Aorta (tissue), 5 donors: Measurements from ENCODE around the gene FAM174B. TPM values are rescaled to one million over a fixed set of nuclear protein-coding genes. Genes with fewer than 3 reads are reported as not detected.

ENCODE experiments used
- ATAC-seq: fragments of 200-7000 bp; cut with Tn5 transposase; one replicate; pipeline ENCODE4 v1.9.1; 2022; ENCODE audit warnings: moderate library complexity; ENCODE audit not compliant: low FRiP score
- DNase-seq, 2 donors: peaks; one replicate each; pipeline ENCODE4 v3.0.0-alpha.2; 2020
- H3K27ac ChIP-seq, 2 donors: one replicate each; pipeline ENCODE4 v1.5.1; 2013; ENCODE audit warnings: low read length in 2 of 2, mild to moderate bottlenecking in 2 of 2, moderate library complexity in 2 of 2, control low read depth in 1 of 2, inconsistent platforms in 1 of 2, low read depth in 1 of 2
- H3K27me3 ChIP-seq, 2 donors: one replicate each; pipeline ENCODE4 v1.6.1; 2013; ENCODE audit warnings: control low read depth in 1 of 2, low read length in 1 of 2, mild to moderate bottlenecking in 1 of 2, moderate library complexity in 1 of 2; ENCODE audit not compliant: insufficient read depth in 2 of 2, control insufficient read depth in 1 of 2
- H3K36me3 ChIP-seq, 2 donors: one replicate each; pipeline ENCODE4 v1.6.1; 2013; ENCODE audit warnings: control low read depth in 1 of 2, low read length in 1 of 2, mild to moderate bottlenecking in 1 of 2; ENCODE audit not compliant: insufficient read depth in 2 of 2, control insufficient read depth in 1 of 2
- H3K4me1 ChIP-seq, 2 donors: one replicate each; pipeline ENCODE4 v1.6.1; 2013; ENCODE audit warnings: low read length in 2 of 2, control low read depth in 1 of 2, mild to moderate bottlenecking in 1 of 2, moderate library complexity in 1 of 2; ENCODE audit not compliant: insufficient read depth in 2 of 2, control insufficient read depth in 1 of 2
- H3K4me3 ChIP-seq, 2 donors: one replicate each; pipeline ENCODE4 v1.5.1; 2013; ENCODE audit warnings: low read length in 2 of 2, control low read depth in 1 of 2, mild to moderate bottlenecking in 1 of 2
- H3K9me3 ChIP-seq: one replicate; pipeline ENCODE4 v1.6.1; 2013; ENCODE audit warnings: mild to moderate bottlenecking, low read length; ENCODE audit not compliant: control insufficient read depth
- WGBS, 2 donors: extraction: QIAGEN DNeasy Blood & Tissue Kit; methylation state at CpG; one replicate each; pipeline ENCODE4 v1.1.7; 2013; 5-methylcytosine and 5-hydroxymethylcytosine counted together
- intact Hi-C, 2 donors: fragments of 100-400 bp; cut with DNase I; formaldehyde crosslinking; loops; one replicate each; pipeline versions ENCODE4 v1.14.2 to v1.15.0; 2022
- polyA plus RNA-seq, 2 donors: library from polyadenylated mRNA; stranded (reverse); fragments of 200-250 nt; gene quantifications; one replicate each; pipeline ENCODE4 v1.2.3, GENCODE V29; 2013
- total RNA-seq, 2 donors: library from RNA; stranded (reverse); fragmentation: NEBNext Ultra II Directional; extraction: Animal tissue kit (Norgen Biotek cat#: 25700); gene quantifications; one replicate each; pipeline ENCODE4 v1.2.1, GENCODE V29; 2021
- donor health status: healthy with polysubstance abuse.
- donor health status: Bipolar disorder and iron deficiency.
- donor health status: DM: no; HTN: no; CAD: no.
- donor health status: DM: no; HTN: no; CAD: no.
- donor health status: DM: yes; HTN: yes; CAD: no.

Gene FAM174B
- total and polyA plus RNA-seq, 4 donors, result 3.3 to 16.0 (median 10.3) TPM; not detected in 1

GRCh38 chr15:92603743-92604470, 51.7 kb downstream of the FAM174B start:
- DNase-seq, result no peak
- no peak overlapping the region for H3K27ac ChIP-seq
- H3K4me3 ChIP-seq, result no peak overlapping the region
- no peaks in the 10 kb centered on the region for H3K27me3 ChIP-seq
- intact Hi-C loops, result loop anchor here in 1 of 2 donors (5.0 kb wide), 1 partner anchor 82 kb away; no protein-coding TSS in a partner anchor
- ATAC-seq, result no peak
- no peaks in the 10 kb centered on the region for H3K9me3 ChIP-seq
- no peaks in the 10 kb centered on the region for H3K36me3 ChIP-seq
- 70 to 77% methylated on average over 5 of the region's 5 CpGs for WGBS, 2 donors
- H3K4me1 ChIP-seq, result no peaks in the 10 kb centered on the region

- H3K27ac ChIP-seq, result no peak overlapping the region
- H3K27me3 ChIP-seq, result no peaks in the 10 kb centered on the region
- WGBS, 2 donors, result 97 to 99% methylated on average over 5 of the region's 5 CpGs
- no peaks in the 10 kb centered on the region for H3K9me3 ChIP-seq
- ATAC-seq (no peak), DNase-seq (no peak)
- H3K36me3 ChIP-seq, result no peaks in the 10 kb centered on the region
- H3K4me3 ChIP-seq, result no peak overlapping the region
- intact Hi-C loops, result loop anchor here in 1 of 2 donors (5.0 kb wide), 1 partner anchor 81 kb away; no protein-coding TSS in a partner anchor
- no peaks in the 10 kb centered on the region for H3K4me1 ChIP-seq
Observed at GRCh38 chr15:92603278-92603677, 52.3 kb downstream of the FAM174B start.

DNA sequence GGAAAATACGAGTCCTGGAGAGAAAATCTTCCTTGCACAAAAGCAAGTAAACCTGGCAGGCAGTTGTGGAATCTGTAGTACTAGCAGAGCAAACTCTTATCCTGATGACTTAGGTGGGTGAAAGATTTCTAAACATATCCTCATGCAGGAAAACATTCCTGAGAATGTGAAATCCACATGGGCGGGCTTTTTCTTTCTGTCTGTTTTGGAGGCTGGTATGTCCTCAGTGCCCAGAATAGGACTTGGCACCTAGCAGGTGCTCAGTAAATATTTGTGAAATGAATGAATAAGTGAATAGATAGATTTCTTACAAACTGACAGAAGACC, 53.3 kb downstream of the FAM174B start:
- Histone ChIP-seq H3K4me3 (no peak overlapping the region), H3K4me1 (no peaks in the 10 kb centered on the region), H3K9me3 (no peaks in the 10 kb centered on the region), H3K36me3 (no peaks in the 10 kb centered on the region), H3K27me3 (no peaks in the 10 kb centered on the region), H3K27ac (no peak overlapping the region)
- intact Hi-C loops, result loop anchor here in 1 of 2 donors (5.0 kb wide), 1 partner anchor 80 kb away; no protein-coding TSS in a partner anchor
- 76 to 86% methylated on average over 2 of the region's 2 CpGs for WGBS, 2 donors
- DNase-seq (no peak), ATAC-seq (no peak)

DNA sequence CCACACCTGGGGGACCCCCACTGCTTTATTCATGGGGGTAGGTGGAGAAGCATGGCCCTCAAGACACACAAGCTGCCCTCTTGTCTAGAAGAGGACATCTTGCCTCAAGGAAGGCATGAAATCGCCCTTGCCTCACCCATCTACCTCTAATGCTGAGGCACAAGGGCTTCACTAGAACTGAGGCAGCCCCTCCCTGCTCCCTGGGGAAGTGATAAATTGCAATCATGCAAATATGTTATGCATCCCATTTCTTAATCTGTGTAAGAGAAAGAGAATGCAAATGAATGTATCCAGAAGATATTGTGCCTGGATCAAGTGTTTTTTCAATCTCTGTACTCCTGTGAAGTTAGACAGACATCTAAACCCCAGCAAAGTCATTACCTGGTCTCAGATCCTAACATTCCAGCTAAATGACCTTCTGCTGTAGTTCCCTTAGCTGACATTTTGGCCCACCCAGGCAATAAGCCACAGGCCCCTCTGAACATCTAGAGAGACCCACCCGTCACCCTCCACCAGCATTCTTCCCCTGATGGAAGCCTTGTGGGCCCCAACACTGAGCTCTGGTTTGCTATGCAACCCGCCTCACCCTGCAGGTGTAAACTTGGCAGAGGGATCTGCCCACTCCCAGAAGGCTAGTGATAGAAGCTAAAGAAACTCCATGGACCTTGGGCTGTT, 53.8 kb downstream of the FAM174B start:
- 96 to 98% methylated on average over 3 of the region's 3 CpGs for WGBS, 2 donors
- intact Hi-C loops, result loop anchor here in 1 of 2 donors (5.0 kb wide), 1 partner anchor 79 kb away; no protein-coding TSS in a partner anchor
- Histone ChIP-seq H3K4me3 (no peak overlapping the region), H3K36me3 (no peaks in the 10 kb centered on the region), H3K27me3 (no peaks in the 10 kb centered on the region), H3K4me1 (no peaks in the 10 kb centered on the region), H3K9me3 (no peaks in the 10 kb centered on the region), H3K27ac (no peak overlapping the region)
- DNase-seq, result no peak
- no peak for ATAC-seq

- no peak for DNase-seq
Observed at GRCh38 chr15:92600856-92601255, 54.7 kb downstream of the FAM174B start.

DNA sequence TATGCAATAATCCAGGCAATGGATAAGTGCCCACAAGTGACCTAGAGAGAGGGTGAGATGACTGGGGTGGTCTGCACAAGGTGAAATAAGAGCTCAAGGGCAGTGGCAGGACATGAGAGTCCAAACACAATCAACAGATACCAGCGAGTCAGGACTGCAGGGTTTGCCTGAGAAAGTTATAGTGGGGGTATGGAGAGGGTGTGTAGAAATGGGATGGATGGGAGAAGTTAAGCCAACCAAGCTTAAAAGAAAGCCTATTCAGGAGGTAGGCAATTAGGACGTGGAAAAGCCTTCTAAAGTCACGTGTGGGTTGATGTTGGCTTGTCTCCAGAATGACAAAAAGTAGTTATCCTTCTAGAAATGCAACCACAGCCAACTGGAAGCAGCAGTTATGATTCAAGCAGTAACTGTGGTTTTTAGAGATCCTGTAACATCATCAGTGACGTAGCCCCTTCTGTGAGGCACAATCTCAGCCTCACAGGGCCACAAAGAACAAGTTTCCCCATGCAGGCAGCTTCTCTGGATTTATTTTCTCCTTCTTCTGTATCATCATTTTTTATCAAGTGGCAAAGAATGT, 56.1 kb downstream of the FAM174B start:
- ATAC-seq (no peak), DNase-seq (peak in 1 of 2 donors; percentile 3)
- no peak overlapping the region for H3K4me3 ChIP-seq
- WGBS, 2 donors, result 36 to 38% methylated on average over 4 of the region's 4 CpGs
- H3K9me3 ChIP-seq, result no peaks in the 10 kb centered on the region
- H3K27me3 ChIP-seq, result no peaks in the 10 kb centered on the region
- intact Hi-C loops, result no loop called here
- H3K4me1 ChIP-seq, result no peaks in the 10 kb centered on the region
- no peak overlapping the region for H3K27ac ChIP-seq
- H3K36me3 ChIP-seq, result no peaks in the 10 kb centered on the region

More at GRCh38 chr15:92600856-92601255, 54.7 kb downstream of the FAM174B start:
- no peaks in the 10 kb centered on the region for H3K9me3 ChIP-seq
- H3K27me3 ChIP-seq, result no peaks in the 10 kb centered on the region
- no peak overlapping the region for H3K27ac ChIP-seq
- no peak overlapping the region for H3K4me3 ChIP-seq
- H3K4me1 ChIP-seq, result no peaks in the 10 kb centered on the region
- ATAC-seq, result no peak
- WGBS, 2 donors, result 81% methylated on average over 3 of the region's 3 CpGs
- intact Hi-C loops, result loop anchor here in 1 of 2 donors (5.0 kb wide), 1 partner anchor 79 kb away; no protein-coding TSS in a partner anchor
- H3K36me3 ChIP-seq, result no peaks in the 10 kb centered on the region

- WGBS, 2 donors, result 89% methylated on average over 6 of the region's 6 CpGs
- Histone ChIP-seq H3K27me3 (no peaks in the 10 kb centered on the region), H3K9me3 (no peaks in the 10 kb centered on the region), H3K36me3 (no peaks in the 10 kb centered on the region), H3K4me1 (no peaks in the 10 kb centered on the region), H3K4me3 (no peak overlapping the region), H3K27ac (no peak overlapping the region)
- ATAC-seq (no peak), DNase-seq (no peak)
- intact Hi-C loops, result no loop called here
Observed at GRCh38 chr15:92597548-92597947, 58.0 kb downstream of the FAM174B start.

GRCh38 chr15:92596623-92597022, 59.0 kb downstream of the FAM174B start:
- intact Hi-C loops, result no loop called here
- Histone ChIP-seq H3K36me3 (no peaks in the 10 kb centered on the region), H3K27ac (no peak overlapping the region), H3K4me3 (no peak overlapping the region), H3K27me3 (no peaks in the 10 kb centered on the region), H3K4me1 (no peaks in the 10 kb centered on the region), H3K9me3 (no peaks in the 10 kb centered on the region)
- DNase-seq, result no peak
- ATAC-seq, result no peak
- 92 to 96% methylated on average over 5 of the region's 5 CpGs for WGBS, 2 donors
